ENCODE results near the gene PRAMEF2.
"Not testable (repeated sequence)": the region's sequence is repeated elsewhere in the genome, so short reads cannot be mapped to it uniquely, and the experiment has no call there.

The PRAMEF2 gene, protein sequence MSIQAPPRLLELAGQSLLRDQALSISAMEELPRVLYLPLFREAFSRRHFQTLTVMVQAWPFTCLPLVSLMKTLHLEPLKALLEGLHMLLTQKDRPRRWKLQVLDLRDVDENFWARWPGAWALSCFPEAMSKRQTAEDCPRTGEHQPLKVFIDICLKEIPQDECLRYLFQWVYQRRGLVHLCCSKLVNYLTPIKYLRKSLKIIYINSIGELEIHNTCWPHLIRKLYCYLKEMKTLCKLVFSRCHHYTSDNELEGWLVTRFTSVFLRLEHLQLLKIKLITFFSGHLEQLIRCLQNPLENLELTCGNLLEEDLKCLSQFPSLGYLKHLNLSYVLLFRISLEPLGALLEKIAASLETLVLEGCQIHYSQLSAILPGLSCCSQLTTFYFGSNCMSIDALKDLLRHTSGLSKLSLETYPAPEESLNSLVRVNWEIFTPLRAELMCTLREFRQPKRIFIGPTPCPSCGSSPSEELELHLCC

DNA sequence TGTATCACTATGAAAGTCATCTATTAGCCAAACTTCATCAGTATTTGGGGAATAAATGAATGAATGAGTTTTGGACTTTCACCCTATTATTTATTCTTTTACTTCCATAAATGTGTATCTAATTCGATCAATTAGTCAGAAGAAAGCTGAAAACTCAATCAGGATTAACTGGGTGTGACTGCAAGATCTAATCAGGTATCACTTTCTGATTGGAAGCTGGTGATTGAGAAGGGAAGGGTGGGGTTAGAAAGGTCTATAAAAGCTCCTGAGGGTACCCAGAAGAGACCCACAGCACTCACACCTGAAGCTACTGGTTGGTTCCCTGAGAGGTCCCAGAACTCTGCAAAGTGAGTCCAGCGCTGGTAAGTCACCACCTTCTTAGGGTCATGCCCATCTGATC, at the start of gene PRAMEF2:
Gene PRAMEF2, plus strand, starts transcription at position 301 of the 400 bp plus-strand sequence. CDS start 1,924 bp downstream, outside the sequence.
- not testable (repeated sequence) for DNase-seq (ENCODE audit: low spot score)

DNA sequence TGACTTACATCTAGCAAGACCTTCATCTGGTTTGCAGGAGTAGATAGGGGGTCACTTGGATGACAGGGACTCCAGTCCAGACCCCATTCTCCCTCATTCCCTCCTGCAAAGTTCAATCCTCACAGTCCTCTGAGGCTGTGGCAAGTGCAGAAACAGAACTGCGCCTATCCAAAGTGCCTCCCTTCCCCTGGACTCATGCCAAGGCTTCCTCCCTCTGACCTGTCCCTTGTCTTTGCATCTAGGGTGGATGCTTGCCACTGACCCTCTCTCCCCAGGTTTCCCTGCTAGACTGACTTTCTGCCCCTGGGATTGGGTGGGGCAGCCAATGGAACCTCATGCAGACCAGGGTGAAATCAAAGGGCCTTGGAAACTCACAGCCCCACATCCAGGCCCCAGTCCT, 47.0 kb upstream of the PRAMEF2 start:
- DNase-seq (ENCODE audit: low spot score) = no peak

DNA sequence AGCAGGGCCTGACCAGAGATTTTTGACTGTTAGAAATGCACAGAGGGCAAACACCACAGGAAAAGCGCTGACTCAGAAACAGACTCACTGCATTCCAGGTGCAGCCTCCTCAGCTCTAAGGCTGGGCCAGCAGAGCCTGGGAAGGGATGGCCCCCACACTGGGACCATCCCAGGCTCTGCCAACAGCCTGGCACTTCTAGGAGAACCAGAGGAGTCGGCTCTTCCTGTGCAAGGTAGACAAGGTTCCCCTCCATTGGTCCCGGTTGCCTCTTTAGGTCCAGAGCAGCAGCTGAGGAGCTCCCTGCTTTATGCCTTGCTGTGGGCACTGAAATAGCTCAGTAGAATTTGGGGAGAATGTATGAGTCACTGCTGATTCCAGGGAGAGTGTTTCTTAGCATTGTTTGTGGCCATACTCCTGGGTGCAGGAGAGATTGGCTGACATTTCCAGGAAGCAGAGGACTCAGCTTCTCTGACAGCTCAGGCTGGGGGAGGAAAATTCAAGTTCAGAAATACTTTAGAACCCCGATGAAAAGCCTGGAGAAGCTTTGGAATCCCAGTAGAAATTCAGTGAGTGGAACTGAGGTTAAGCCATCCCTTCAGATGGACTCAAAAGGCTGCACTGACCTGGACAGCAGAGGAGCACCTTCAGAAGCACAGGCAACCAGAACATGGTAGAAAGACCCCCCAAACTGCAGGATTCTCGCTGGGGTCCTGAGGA, 46.0 kb upstream of the PRAMEF2 start:
- no peak for DNase-seq (ENCODE audit: low spot score)

DNA sequence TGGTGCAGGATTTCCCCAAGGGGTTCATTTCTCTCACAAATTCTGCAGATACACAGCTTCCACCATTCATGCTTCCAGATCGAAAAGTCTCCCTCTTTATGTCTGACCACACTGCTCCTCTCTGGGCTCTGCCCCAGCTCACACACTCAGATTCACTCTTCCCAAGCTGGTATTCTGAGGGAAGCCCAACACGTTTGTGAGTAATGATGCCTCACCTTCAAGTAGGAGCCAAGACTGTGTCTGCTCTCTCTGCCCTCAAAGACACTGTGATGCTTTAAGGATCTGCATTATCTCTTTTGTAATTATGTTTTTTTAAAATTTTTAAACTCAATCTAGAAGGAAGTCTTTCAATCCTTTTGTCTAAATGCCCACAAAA, 45.5 kb upstream of the PRAMEF2 start:
- no peak for DNase-seq (ENCODE audit: low spot score)

DNA sequence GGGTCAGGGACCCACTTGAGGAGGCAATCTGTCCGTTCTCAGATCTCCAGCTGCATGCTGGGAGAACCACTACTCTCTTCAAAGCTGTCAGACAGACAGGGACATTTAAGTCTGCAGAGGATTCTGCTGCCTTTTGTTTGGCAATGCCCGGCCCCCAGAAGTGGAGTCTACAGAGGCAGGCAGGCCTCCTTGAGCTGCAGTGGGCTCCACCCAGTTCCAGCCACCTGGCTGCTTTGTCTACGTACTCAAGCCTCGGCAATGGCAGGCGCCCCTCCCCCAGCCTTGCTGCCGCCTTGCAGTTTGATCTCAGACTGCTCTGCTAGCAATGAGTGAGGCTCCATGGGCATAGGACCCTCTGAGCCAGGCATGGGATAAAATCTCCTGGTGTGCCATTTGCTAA, 37.8 kb upstream of the PRAMEF2 start:
- not testable (repeated sequence) for DNase-seq (ENCODE audit: low spot score)

DNA sequence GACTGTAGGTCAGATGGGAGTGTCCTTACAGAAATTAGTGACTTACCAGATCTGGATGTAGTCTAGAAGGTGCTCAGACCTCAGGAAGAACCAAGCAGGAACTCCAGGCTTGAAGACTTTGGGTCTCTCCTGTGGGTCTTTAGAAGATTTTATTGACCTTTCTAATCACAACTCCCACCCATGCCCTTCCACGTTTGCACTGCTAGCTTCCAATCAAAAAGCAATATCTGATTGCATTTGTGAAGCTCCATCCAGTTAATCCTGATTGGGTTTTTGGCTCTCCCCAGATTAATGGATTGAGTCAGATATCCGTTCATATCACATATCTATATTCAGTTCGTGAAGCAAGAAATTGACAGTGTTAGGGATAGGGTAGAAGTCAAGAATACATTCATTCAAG, 25.6 kb upstream of the PRAMEF2 start, which contains the start of gene PRAMEF11:
Gene PRAMEF11, minus strand, starts transcription at position 101 of the 400 bp plus-strand sequence. CDS start 2,621 bp downstream, outside the sequence.
- DNase-seq (ENCODE audit: low spot score) = not testable (repeated sequence)

DNA sequence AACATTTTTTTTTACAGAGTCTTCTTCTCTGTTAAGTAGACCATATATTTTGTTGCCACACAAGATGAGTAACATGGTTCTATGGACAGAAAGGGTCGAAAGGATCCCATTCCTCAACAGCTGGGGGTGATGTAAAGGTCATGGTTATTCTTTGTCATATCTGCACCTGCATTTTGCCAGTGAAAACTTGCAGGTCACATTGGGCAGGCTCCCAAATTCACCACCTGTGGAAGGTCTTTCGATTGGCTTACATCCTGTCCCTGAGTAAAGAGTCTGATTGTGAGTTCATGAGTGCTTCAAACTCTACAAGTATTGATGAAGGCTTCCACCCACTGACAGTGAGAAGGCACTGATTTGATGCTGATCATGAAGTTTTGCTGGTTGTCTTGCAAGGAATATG, 23.6 kb upstream of the PRAMEF2 start:
- DNase-seq (ENCODE audit: low spot score) = not testable (repeated sequence)

DNA sequence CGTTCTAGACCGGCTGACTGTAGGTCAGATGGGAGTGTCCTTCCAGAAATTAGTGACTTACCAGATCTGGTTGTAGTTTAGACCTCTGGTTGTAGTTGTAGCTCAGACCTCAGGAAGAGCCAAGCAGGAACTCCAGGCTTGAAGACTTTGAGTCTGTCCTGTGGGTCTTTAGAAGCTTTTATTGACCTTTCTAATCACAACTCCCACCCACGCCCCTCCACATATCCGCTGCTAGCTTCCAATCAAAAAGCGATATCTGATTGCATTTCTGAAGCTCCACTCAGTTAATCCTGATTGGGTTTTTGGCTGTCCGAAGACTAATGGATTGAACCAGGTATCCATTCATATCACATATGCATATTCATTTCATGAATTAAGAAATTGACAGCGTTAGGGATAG, 8.3 kb upstream of the PRAMEF2 start, which contains the start of gene HNRNPCL1:
Gene HNRNPCL1, minus strand, starts transcription at position 101 of the 400 bp plus-strand sequence. CDS start 431 bp downstream, outside the sequence.
- not testable (repeated sequence) for DNase-seq (ENCODE audit: low spot score)

DNA sequence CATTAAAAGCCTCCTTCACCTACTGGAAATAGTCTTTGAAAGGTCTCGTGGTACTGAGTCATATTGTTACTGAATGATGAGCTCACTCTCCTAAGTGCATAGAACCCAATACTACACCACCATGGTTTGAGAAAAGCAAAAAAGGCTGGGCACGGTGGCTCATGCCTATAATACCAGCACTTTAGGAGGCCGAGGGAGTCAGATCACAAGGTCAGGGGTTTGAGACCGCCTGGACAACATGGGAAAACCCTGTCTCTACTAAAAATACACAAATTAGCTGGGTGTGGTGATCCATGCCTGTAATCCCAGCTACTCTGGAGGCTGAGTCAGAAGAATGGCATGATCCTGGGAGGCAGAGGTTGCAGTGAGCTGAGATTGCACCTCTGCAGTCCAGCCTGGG, 5.1 kb upstream of the PRAMEF2 start:
- no peak for DNase-seq (ENCODE audit: low spot score)

DNA sequence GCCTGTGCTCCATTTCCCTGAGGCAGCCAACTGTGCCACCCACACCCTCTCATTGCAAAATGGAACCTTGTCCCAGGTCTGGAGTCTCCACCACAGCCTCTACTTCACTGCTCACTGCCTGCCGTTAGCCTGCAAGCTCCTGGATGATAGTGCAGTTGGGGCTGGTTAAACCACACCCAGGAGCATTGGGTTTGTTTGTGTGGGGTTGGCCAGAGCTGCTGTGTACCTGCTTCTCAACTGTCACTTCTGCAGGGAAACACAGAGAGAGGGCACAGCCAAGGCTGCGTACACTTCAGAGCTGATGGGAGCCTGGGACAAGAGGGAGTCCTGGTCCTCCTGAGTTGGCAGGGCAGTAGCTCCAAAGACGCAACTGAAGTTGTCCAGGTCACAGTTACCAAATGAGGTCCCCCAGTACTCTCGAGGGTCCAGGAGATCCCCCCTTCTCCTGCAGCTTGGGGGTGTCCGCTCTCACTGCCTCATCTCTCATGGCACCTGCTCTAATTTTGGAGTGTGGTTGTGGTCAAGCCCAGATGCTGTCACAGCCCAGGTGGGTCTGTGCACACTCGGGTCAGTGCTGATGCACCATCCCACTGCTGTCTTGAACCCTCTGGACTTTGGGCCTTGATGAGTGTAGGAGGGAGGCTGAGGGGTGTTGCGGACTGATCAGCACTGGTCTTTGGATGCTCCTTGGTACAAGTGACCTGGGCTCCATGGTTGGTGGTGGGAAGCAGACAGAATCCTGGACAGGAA, 6.4 kb downstream of the PRAMEF2 start:
- not testable (repeated sequence) for DNase-seq (ENCODE audit: low spot score)

DNA sequence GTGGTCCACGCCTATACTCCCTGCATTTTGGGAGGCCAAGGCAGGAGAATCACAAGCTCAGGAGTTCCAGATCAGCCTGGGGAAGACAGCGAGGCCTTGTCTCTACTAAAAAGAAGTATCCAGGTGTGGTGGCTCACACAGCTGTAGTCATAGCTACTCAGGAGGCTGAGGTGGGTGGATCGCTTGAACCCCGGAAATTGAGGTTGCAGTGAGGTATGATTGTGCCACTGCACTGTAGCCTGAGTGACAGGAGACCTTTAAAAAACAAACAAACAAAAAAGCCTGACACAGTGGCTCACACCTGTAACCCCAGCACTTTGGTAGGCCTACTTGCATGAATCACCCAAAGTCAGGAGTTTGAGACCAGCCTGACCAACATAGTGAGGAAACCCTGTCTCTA, 21.6 kb downstream of the PRAMEF2 start:
- not testable (repeated sequence) for DNase-seq (ENCODE audit: low spot score)

DNA sequence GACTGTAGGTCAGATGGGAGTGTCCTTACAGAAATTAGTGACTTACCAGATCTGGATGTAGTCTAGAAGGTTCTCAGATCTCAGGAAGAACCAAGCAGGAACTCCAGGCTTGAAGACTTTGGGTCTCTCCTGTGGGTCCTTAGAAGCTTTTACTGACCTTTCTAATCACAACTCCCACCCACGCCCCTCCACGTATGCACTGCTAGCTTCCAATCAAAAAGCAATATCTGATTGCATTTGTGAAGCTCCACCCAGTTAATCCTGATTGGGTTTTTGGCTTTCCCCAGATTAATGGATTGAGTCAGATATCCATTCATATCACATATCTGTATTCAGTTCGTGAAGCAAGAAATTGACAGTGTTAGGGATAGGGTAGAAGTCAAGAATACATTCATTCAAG, 29.2 kb downstream of the PRAMEF2 start, which contains the start of gene PRAMEF4:
Gene PRAMEF4, minus strand, starts transcription at position 101 of the 400 bp plus-strand sequence. CDS start 2,807 bp downstream, outside the sequence.
- DNase-seq (ENCODE audit: low spot score) = not testable (repeated sequence)

DNA sequence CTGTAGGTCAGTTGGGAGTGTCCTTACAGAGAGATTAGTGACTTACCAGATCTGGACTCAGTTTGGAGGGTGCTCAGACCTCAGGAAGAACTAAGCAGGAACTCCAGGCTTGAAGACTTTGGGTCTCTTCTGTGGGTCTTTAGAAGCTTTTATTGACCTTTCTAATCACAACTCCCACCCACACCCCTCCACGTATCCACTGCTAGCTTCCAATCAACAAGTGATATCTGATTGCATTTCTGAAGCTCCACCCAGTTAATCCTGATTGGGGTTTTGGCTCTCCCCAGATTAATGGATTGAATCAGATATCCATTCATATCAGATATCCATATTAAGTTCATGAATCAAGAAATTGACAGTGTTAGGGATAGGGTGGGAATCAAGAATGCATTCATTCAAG, 41.3 kb downstream of the PRAMEF2 start, which contains the start of gene PRAMEF10:
Gene PRAMEF10, minus strand, starts transcription at position 101 of the 400 bp plus-strand sequence. CDS start 2,423 bp downstream, outside the sequence.
- not testable (repeated sequence) for DNase-seq (ENCODE audit: low spot score)

DNA sequence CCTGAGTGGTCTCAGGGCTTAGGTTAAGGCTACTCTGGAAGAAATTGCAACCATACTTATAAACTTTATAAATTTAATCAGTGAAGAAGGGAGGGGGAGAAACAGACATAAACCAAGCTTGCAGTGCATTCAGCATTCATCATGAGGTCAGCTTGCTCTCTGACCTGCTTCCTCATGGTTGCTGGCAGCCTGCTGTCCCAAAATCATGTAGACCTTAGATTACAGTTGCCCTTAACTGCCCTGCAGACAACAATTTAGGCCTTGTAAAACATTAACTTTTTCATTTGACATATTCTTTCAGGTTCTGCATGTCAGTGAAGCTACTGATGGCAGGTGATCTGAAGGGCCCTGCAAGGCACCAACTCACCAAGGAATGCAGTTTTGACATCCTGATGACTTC, 42.3 kb downstream of the PRAMEF2 start:
- not testable (repeated sequence) for DNase-seq (ENCODE audit: low spot score)

DNA sequence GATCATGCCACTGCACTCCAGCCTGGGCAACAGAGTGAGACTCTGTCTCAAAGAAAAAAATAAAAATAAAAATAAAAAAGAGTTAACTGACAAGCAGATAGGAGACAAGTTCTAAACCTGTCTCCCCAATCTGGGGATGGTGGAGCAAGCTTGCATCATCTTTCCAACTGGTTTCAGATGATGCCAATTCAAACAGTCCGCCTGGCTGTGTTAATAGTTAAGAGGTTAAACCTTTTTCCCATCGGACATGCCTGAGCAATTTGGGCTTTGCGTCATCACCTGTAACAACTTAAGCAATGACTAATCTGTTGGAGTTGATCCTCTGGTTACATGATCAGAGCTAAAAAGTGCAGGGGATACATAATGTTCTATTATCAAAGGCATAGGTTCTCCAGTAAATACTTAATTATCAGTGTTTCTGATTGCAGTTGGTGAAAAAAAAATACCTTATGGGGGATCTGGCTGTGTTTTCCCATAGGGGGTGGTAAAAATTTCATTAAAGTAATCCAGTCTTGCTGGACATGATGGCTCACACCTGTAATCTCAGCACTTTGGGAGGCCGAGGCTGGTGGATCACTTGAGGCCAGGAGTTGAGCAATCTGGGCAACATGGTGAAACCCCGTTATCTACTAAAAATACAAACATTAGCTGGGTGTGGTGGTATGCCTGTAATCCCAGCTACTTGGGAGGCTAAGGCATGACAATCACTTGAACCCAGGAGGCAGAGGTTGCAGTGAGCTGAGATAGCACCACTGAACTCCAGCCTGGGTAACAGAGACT, 47.1 kb downstream of the PRAMEF2 start:
- DNase-seq (ENCODE audit: low spot score) = not testable (repeated sequence)
